Neural cell (in vitro differentiated cells): Measurements from ENCODE around the gene SBNO2. TPM values are rescaled to one million over a fixed set of nuclear protein-coding genes. Genes with fewer than 3 reads are reported as not detected.

ENCODE experiments used
- H2AFZ ChIP-seq: fragments of 200-600, 300-800 bp; sonication (generic), shearing (Covaris generic); 2 replicates; pipeline ENCODE4 v1.6.0; 2014; ENCODE audit warnings: low read depth, mild to moderate bottlenecking, antibody characterized with exemption, low read length, moderate library complexity
- H3F3A ChIP-seq: fragments of 200-600 bp; shearing (Covaris generic); 2 replicates; pipeline ENCODE4 v1.6.1; 2016; ENCODE audit warnings: mild to moderate bottlenecking, moderate library complexity, mixed read lengths, antibody characterized with exemption, low read length; ENCODE audit not compliant: insufficient read depth, poor library complexity, severe bottlenecking
- H3K27ac ChIP-seq: fragments of 200-600, 300-800 bp; sonication (generic), shearing (Covaris generic); 2 replicates; pipeline ENCODE4 v1.5.1; 2014; ENCODE audit warnings: mild to moderate bottlenecking, low read length, moderate library complexity
- H3K27me3 ChIP-seq: fragments of 300-800, 200-600 bp; sonication (generic), shearing (Covaris generic); 2 replicates; pipeline ENCODE4 v1.6.0; 2014; ENCODE audit warnings: mild to moderate bottlenecking, low read depth, low read length, moderate library complexity; ENCODE audit not compliant: insufficient read depth
- H3K36me3 ChIP-seq: fragments of 300-800, 200-600 bp; sonication (generic), shearing (Covaris generic); 2 replicates; pipeline ENCODE4 v1.5.1; 2014; ENCODE audit warnings: mild to moderate bottlenecking, antibody characterized with exemption, low read length, moderate library complexity; ENCODE audit not compliant: insufficient read depth
- H3K4me2 ChIP-seq: fragments of 300-800, 200-600 bp; sonication (generic), shearing (Covaris generic); 2 replicates; pipeline ENCODE4 v1.6.0; 2014; ENCODE audit warnings: mild to moderate bottlenecking, low read length
- H3K4me3 ChIP-seq: fragments of 300-800, 200-600 bp; sonication (generic), shearing (Covaris generic); 2 replicates; pipeline ENCODE4 v1.5.1; 2014; ENCODE audit warnings: mild to moderate bottlenecking, low read length, moderate library complexity
- H3K79me2 ChIP-seq: fragments of 200-600 bp; shearing (Covaris generic); replicated peaks from 2 replicates; pipeline ENCODE4 v1.6.0; 2014; ENCODE audit warnings: mild to moderate bottlenecking, low read length, moderate library complexity; ENCODE audit not compliant: insufficient read depth
- H3K9ac ChIP-seq: fragments of 300-800, 200-600 bp; sonication (generic), shearing (Covaris generic); 2 replicates; pipeline ENCODE4 v1.6.1; 2016; ENCODE audit warnings: mild to moderate bottlenecking, low read length, mixed read lengths
- H3K9me2 ChIP-seq: fragments of 200-600 bp; shearing (Covaris generic); 2 replicates; pipeline ENCODE4 v1.6.1; 2016; ENCODE audit warnings: mild to moderate bottlenecking, low read length, mixed read lengths; ENCODE audit not compliant: insufficient read depth
- H3K9me3 ChIP-seq: fragments of 200-600, 300-800 bp; sonication (generic), shearing (Covaris generic); 2 replicates; pipeline ENCODE4 v1.6.1; 2016; ENCODE audit warnings: mild to moderate bottlenecking, mixed run types, low read length, moderate library complexity, mixed read lengths
- H4K20me1 ChIP-seq: fragments of 200-600 bp; shearing (Covaris generic); 2 replicates; pipeline ENCODE4 v1.6.1; 2016; ENCODE audit warnings: mild to moderate bottlenecking, mixed run types; ENCODE audit not compliant: insufficient read depth
- EP300 ChIP-seq: fragments of 450-650 bp; conservative IDR thresholded peaks from 2 replicates; pipeline ENCODE4 v1.6.1; 2014; ENCODE audit warnings: antibody characterized with exemption, mild to moderate bottlenecking, moderate library complexity; ENCODE audit not compliant: poor library complexity, severe bottlenecking
- EZH2 ChIP-seq: fragments of 200-600, 300-800 bp; shearing (Covaris generic), sonication (generic); IDR thresholded peaks from 2 replicates; pipeline ENCODE4 v1.6.1; 2014; ENCODE audit warnings: antibody characterized with exemption, low read length, borderline replicate concordance, mild to moderate bottlenecking; ENCODE audit not compliant: insufficient read depth, poor library complexity, severe bottlenecking
- MXI1 ChIP-seq: fragments of 450-650 bp; conservative IDR thresholded peaks from 2 replicates; pipeline ENCODE4 v1.6.1; 2014; ENCODE audit warnings: antibody characterized with exemption, mild to moderate bottlenecking; ENCODE audit not compliant: poor library complexity, severe bottlenecking
- POLR2AphosphoS5 ChIP-seq: IDR thresholded peaks from 2 replicates; pipeline ENCODE4 v1.6.1; 2012
- RAD21 ChIP-seq: fragments of 450-650 bp; conservative IDR thresholded peaks from 2 replicates; pipeline ENCODE4 v1.6.1; 2014; ENCODE audit warnings: antibody characterized with exemption, mild to moderate bottlenecking, moderate library complexity
- SMC3 ChIP-seq: fragments of 450-650 bp; conservative IDR thresholded peaks from 2 replicates; pipeline ENCODE4 v1.6.1; 2014; ENCODE audit warnings: antibody characterized with exemption, mild to moderate bottlenecking, moderate library complexity; ENCODE audit not compliant: poor library complexity
- TAF1 ChIP-seq: IDR thresholded peaks from 2 replicates; pipeline ENCODE4 v1.6.1; 2012; ENCODE audit warnings: low read depth
- polyA plus RNA-seq: library from polyadenylated mRNA; depleted of rRNA; stranded (reverse); fragments of >200 nt; gene quantifications from 2 replicates; pipeline ENCODE4 v1.2.3, GENCODE V29; 2014
- TF ChIP-seq, protein P1 (sequence below): fragments of 450-650 bp; IDR thresholded peaks from 2 replicates; pipeline ENCODE4 v1.5.1; 2014; ENCODE audit warnings: antibody characterized with exemption, mild to moderate bottlenecking, moderate library complexity; ENCODE audit not compliant: poor library complexity, severe bottlenecking
- TF ChIP-seq, protein P2 (sequence below): IDR thresholded peaks from 2 replicates; pipeline ENCODE4 v1.6.1; 2012; ENCODE audit warnings: borderline replicate concordance

Gene SBNO2
- polyA plus RNA-seq, 1 donor from 2014 or later, result 4.8 TPM

DNA sequence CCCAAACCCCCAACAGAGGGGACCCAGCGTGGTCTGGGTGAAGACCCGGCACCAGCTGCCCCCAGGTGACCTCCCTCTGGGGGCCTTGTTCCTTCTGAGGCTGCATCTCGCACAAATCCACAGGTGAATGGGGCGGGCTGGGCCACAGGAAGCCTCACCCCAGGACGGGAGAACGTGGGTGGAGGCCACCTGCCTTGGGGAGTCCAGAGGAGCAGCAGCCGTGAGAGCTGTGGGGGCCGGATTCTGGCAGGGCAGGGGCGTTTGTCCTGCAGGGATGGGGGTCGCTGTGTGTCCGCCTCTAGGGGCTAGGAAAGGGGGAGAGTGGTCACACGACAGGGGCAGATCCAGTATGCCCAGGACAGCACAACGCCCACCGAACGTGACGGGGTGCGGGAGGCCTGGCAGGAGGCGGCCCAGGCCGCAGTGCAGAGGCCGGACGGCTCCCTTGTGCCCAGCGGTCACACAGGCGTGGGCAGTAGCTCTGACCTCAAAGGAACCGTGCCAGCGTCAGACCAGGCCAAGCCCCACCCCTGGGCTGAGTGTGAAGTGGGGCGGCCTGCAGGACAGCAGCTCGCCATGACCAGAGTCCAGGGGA is 85.6 kb downstream of the SBNO2 start:
- Histone ChIP-seq H3F3A (no peaks in the 10 kb centered on the region), H3K4me3 (no peak overlapping the region), H3K9me2 (no peaks in the 10 kb centered on the region), H3K9me3 (no peaks in the 10 kb centered on the region), H3K4me2 (no peak overlapping the region), H3K27ac (no peak overlapping the region), H3K9ac (no peak overlapping the region), H4K20me1 (no peaks in the 10 kb centered on the region), H3K79me2 (no peaks in the 10 kb centered on the region), H2AFZ (no peak overlapping the region), H3K36me3 (no peaks in the 10 kb centered on the region), H3K27me3 (no peaks in the 10 kb centered on the region)
- TF ChIP-seq POLR2AphosphoS5 (no peak), MXI1 (no peak), EZH2 (no peak), SMC3 (no peak), EP300 (no peak), RAD21 (no peak), TAF1 (no peak)
- TF ChIP-seq, protein P1, sequence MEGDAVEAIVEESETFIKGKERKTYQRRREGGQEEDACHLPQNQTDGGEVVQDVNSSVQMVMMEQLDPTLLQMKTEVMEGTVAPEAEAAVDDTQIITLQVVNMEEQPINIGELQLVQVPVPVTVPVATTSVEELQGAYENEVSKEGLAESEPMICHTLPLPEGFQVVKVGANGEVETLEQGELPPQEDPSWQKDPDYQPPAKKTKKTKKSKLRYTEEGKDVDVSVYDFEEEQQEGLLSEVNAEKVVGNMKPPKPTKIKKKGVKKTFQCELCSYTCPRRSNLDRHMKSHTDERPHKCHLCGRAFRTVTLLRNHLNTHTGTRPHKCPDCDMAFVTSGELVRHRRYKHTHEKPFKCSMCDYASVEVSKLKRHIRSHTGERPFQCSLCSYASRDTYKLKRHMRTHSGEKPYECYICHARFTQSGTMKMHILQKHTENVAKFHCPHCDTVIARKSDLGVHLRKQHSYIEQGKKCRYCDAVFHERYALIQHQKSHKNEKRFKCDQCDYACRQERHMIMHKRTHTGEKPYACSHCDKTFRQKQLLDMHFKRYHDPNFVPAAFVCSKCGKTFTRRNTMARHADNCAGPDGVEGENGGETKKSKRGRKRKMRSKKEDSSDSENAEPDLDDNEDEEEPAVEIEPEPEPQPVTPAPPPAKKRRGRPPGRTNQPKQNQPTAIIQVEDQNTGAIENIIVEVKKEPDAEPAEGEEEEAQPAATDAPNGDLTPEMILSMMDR, result no peak
- TF ChIP-seq, protein P2, sequence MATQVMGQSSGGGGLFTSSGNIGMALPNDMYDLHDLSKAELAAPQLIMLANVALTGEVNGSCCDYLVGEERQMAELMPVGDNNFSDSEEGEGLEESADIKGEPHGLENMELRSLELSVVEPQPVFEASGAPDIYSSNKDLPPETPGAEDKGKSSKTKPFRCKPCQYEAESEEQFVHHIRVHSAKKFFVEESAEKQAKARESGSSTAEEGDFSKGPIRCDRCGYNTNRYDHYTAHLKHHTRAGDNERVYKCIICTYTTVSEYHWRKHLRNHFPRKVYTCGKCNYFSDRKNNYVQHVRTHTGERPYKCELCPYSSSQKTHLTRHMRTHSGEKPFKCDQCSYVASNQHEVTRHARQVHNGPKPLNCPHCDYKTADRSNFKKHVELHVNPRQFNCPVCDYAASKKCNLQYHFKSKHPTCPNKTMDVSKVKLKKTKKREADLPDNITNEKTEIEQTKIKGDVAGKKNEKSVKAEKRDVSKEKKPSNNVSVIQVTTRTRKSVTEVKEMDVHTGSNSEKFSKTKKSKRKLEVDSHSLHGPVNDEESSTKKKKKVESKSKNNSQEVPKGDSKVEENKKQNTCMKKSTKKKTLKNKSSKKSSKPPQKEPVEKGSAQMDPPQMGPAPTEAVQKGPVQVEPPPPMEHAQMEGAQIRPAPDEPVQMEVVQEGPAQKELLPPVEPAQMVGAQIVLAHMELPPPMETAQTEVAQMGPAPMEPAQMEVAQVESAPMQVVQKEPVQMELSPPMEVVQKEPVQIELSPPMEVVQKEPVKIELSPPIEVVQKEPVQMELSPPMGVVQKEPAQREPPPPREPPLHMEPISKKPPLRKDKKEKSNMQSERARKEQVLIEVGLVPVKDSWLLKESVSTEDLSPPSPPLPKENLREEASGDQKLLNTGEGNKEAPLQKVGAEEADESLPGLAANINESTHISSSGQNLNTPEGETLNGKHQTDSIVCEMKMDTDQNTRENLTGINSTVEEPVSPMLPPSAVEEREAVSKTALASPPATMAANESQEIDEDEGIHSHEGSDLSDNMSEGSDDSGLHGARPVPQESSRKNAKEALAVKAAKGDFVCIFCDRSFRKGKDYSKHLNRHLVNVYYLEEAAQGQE, result no peak

DNA sequence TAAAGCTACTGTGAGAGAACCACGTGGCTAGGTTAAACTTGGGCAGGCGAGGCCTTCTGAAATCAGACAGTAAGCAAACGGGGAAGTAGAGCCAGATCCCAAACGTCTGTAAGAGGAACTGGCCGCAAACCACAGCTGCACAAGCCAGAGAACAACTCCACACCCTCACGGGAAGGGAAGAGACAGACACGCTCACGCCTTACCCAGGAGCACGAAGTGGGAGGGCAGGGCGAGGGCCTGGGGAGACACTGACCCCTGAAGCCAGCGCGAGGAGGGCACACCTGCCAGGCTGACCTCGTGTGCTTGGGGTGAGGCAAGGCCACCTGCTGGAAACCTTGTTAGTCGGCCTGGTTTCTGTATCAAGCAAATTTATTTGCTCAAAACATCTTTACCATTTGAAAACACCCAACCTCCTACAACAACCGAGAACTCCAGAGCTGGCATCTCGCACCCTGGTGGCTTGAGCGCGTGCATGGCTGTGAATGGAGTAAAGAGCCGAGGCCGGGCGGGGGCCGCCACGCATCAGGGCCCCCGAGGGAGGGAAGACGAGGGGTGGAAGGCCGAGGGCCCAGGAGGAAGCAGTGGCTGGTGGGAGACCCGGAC is 86.2 kb downstream of the SBNO2 start:
- TF ChIP-seq, protein P1, result no peak
- TF ChIP-seq, protein P2, result no peak
- TF ChIP-seq EP300, result no peak
- TF ChIP-seq EZH2, result no peak
- no peak for TF ChIP-seq SMC3
- no peak for TF ChIP-seq POLR2AphosphoS5
- no peak for TF ChIP-seq MXI1
- TF ChIP-seq RAD21, result no peak
- TF ChIP-seq TAF1, result no peak
- H3K9ac ChIP-seq, result no peak overlapping the region
- H3K9me2 ChIP-seq, result no peaks in the 10 kb centered on the region
- no peak overlapping the region for H2AFZ ChIP-seq
- H3K4me3 ChIP-seq, result no peak overlapping the region
- H3K9me3 ChIP-seq, result no peaks in the 10 kb centered on the region
- H3K79me2 ChIP-seq, result no peaks in the 10 kb centered on the region
- H3K36me3 ChIP-seq, result no peaks in the 10 kb centered on the region
- no peaks in the 10 kb centered on the region for H3K27me3 ChIP-seq
- no peaks in the 10 kb centered on the region for H3F3A ChIP-seq
- H4K20me1 ChIP-seq, result no peaks in the 10 kb centered on the region
- H3K27ac ChIP-seq, result no peak overlapping the region
- H3K4me2 ChIP-seq, result no peak overlapping the region
